ENCODE results near the gene RPP25L. TPM values are rescaled to one million over a fixed set of nuclear protein-coding genes. Genes with fewer than 3 reads are reported as not detected.

Gene RPP25L
- total RNA-seq, 4 donors from 2014 or later: 25.1 to 37.4 (median 28.0) TPM

DNA sequence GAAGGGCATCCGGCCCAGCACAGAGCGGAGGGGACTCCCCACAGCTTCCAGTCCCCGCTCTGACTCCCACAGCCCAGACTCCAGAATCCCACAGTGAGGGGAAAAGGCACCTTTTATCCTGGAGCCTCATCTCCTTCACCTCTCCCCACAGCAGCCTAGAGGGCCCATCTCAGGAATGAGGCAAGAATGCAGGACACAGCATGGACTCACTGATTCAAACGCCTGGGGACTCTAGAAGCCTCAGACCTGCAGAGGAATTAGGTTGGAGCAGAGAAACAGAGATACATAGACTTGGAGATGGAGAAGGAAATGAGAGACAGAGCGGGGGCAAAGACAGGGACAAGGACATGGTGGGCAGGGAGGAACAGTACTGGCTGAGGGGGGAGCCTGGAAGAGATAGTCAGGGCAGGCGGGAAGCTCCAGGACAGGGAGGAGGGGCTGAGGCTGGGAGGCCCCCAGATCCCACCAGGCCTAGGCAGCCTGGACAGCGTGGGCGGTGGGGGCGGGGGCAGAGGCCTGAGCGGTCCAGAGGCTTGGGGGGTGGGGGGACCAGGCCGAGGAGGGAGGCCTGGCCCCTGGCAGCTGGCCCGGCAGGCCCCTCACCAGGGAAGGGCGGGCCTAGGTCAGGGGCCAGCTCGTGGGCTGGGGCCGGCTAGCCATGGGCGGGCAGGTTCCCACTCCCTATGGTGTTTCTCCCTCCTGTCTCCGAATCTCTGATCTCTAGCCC, 38.1 kb downstream of the RPP25L start:
- H3K27ac ChIP-seq: no peak overlapping the region
- H3K4me1 ChIP-seq: peaks cover 4 to 34% (median 8%) of the 10 kb centered on the region in 3 donors
- intact Hi-C loops (cut with DNase I): no loop called here
- WGBS, 2 donors: 82 to 92% methylated on average over 4 to 5 of the region's 17 CpGs
- DNase-seq: no peak
- no peaks in the 10 kb centered on the region for H3K36me3 ChIP-seq
- TF ChIP-seq, protein P1, sequence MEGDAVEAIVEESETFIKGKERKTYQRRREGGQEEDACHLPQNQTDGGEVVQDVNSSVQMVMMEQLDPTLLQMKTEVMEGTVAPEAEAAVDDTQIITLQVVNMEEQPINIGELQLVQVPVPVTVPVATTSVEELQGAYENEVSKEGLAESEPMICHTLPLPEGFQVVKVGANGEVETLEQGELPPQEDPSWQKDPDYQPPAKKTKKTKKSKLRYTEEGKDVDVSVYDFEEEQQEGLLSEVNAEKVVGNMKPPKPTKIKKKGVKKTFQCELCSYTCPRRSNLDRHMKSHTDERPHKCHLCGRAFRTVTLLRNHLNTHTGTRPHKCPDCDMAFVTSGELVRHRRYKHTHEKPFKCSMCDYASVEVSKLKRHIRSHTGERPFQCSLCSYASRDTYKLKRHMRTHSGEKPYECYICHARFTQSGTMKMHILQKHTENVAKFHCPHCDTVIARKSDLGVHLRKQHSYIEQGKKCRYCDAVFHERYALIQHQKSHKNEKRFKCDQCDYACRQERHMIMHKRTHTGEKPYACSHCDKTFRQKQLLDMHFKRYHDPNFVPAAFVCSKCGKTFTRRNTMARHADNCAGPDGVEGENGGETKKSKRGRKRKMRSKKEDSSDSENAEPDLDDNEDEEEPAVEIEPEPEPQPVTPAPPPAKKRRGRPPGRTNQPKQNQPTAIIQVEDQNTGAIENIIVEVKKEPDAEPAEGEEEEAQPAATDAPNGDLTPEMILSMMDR (IDR thresholded peaks at IDR 0.05): no peak
- no peak for TF ChIP-seq POLR2A (IDR thresholded peaks at IDR 0.05)
- H3K27me3 ChIP-seq: peaks cover 0 to 47% (median 10%) of the 10 kb centered on the region in 4 donors
- H3K4me3 ChIP-seq: no peak overlapping the region
- no peaks in the 10 kb centered on the region for H3K9me3 ChIP-seq

DNA sequence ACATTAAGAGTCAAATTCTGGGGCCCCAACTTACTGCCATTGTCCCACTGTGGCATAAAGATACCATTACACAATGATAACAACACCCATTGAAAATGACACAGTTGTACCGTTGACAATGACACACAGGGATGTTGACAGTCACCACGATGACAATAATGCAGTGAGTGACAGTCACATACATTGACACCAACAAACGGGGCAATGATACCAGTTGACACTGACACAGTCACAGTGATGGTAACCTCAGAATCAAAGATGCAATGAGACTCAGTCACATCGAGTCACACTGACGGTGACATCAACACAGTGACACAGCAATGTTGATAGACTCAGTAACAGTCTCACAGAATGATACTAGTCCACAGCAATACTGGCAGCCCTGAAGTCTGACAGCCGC, 39.3 kb downstream of the RPP25L start:
- Histone ChIP-seq H3K27me3 (peaks cover 0 to 46% (median 2%) of the 10 kb centered on the region in 4 donors), H3K27ac (no peak overlapping the region), H3K4me1 (peaks cover 0 to 23% (median under 1%) of the 10 kb centered on the region in 3 donors), H3K4me3 (no peak overlapping the region), H3K36me3 (no peaks in the 10 kb centered on the region), H3K9me3 (no peaks in the 10 kb centered on the region)
- intact Hi-C loops (cut with DNase I): no loop called here
- 76 to 83% methylated on average over 5 to 6 of the region's 6 CpGs for WGBS, 2 donors
- DNase-seq: no peak
- no peak for TF ChIP-seq POLR2A (IDR thresholded peaks at IDR 0.05)
- TF ChIP-seq, protein P1 (IDR thresholded peaks at IDR 0.05): no peak

DNA sequence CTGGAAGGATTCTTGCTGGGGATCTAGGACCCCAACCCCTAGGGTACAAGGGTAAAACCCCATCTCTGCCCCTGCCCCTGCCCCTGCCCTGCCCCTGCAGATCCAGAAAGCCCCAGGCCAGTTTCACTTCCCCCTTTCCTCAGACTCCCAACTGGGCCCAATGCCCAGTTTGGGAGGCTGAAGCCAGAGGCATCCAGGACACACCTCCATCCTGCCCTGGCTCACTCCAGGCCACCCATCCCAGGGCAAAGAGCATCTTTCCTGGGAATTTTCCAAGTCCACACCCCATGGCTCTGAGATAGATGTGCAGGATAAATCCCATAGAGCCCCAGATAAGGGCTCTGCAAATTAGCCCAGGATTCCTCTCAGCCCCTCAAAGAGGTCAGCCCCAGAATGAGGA, 39.8 kb downstream of the RPP25L start:
- H3K27me3 ChIP-seq: peaks cover 0 to 46% (median 0%) of the 10 kb centered on the region in 4 donors
- no peak for TF ChIP-seq POLR2A (IDR thresholded peaks at IDR 0.05)
- TF ChIP-seq, protein P1 (IDR thresholded peaks at IDR 0.05): no peak
- H3K4me1 ChIP-seq: peaks cover 0 to 18% (median 0%) of the 10 kb centered on the region in 3 donors
- H3K36me3 ChIP-seq: no peaks in the 10 kb centered on the region
- intact Hi-C loops (cut with DNase I): no loop called here
- no peak for DNase-seq
- H3K9me3 ChIP-seq: no peaks in the 10 kb centered on the region
- no peak overlapping the region for H3K27ac ChIP-seq
- no peak overlapping the region for H3K4me3 ChIP-seq

DNA sequence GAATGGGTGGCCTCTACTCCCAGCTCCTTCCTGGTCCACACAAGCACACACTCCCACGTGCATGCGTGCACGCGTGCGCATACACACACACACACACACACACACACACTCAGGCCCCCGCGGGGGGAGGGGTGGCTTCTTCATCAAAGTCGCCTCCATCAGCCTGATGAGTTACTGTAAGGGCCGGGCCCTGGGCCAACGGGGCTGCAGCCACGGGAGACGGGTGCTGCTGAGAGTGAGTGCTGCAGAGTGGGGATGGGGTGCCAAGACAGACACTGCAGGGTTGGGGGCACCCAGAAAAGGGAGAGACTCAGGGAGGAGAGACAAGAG, 40.5 kb downstream of the RPP25L start:
- intact Hi-C loops (cut with DNase I): no loop called here
- no peak overlapping the region for H3K4me3 ChIP-seq
- no peak for TF ChIP-seq POLR2A (IDR thresholded peaks at IDR 0.05)
- TF ChIP-seq, protein P1 (IDR thresholded peaks at IDR 0.05): no peak
- H3K27ac ChIP-seq: no peak overlapping the region
- peaks cover 0 to 46% (median 0%) of the 10 kb centered on the region in 4 donors for H3K27me3 ChIP-seq
- H3K36me3 ChIP-seq: no peaks in the 10 kb centered on the region
- peaks cover 0 to 18% (median 0%) of the 10 kb centered on the region in 3 donors for H3K4me1 ChIP-seq
- WGBS, 2 donors: 29 to 57% methylated on average over 2 to 9 of the region's 12 CpGs
- H3K9me3 ChIP-seq: no peaks in the 10 kb centered on the region
- DNase-seq: no peak

DNA sequence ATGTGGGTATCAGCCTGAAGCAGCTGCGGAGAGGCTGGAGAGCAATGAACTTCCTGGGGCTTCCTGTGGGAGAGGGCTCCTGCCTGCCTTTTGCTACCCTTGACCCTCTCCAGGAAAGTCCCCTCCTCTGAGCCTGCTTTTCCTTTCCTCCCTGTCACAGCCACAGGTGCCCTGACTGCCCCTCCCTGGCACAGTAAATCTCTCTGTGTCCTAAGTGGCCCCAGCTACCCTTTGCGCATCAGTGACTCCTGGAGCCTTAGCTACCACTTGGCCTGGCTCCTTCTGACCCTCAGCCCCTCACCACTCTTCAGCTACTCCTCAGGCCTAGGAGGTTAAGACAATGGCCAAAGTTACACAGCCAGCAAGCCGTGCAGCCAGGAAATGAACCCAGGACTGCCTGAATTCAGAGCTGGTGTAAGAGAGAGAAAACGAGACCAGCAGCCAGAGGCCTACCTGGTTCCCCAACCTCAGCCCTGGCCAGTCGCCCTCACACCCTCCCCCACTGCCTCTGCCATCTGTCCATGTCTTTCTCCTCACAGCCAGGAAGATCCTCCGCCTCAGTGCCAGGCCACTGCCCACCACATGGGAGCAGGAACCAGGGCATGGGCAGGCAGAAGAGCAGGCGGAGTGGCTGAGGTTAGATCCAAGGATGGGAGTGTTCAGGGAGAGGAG, 41.0 kb downstream of the RPP25L start:
- Histone ChIP-seq H3K4me3 (no peak overlapping the region), H3K4me1 (peaks cover 0 to 18% (median 0%) of the 10 kb centered on the region in 3 donors), H3K36me3 (no peaks in the 10 kb centered on the region), H3K9me3 (no peaks in the 10 kb centered on the region), H3K27me3 (peaks cover 0 to 46% (median 0%) of the 10 kb centered on the region in 4 donors), H3K27ac (no peak overlapping the region)
- intact Hi-C loops (cut with DNase I): no loop called here
- WGBS, 2 donors: 58 to 92% methylated on average over 4 to 5 of the region's 7 CpGs
- no peak for TF ChIP-seq POLR2A (IDR thresholded peaks at IDR 0.05)
- TF ChIP-seq, protein P1 (IDR thresholded peaks at IDR 0.05): no peak
- no peak for DNase-seq

Data from esophagus squamous epithelium (tissue), 5 donors.